Endothelial cell of umbilical vein (primary cell): ENCODE results near the gene FAM167B. TPM values are rescaled to one million over a fixed set of nuclear protein-coding genes. Genes with fewer than 3 reads are reported as not detected.

Source experiments
- BruUV-seq: library from RNA; stranded (reverse); fragments of 400-500 nt; replicated peaks from 2 replicates; lab custom pipeline; 2021; lab: Mats Ljungman, UMichigan
- CTCF ChIA-PET: fragments of 300-600, 350-600 bp; sonication (Branson Sonifier 250); formaldehyde crosslinking; loops from one replicate; lab custom pipeline; 2021; ENCODE audit warnings: antibody characterized with exemption, inconsistent platforms; lab: Charles Lee
- POLR2A ChIA-PET: fragments of 300-600, 350-600 bp; sonication (Branson Sonifier 250); formaldehyde crosslinking; loops from one replicate; lab custom pipeline; 2021; ENCODE audit warnings: antibody characterized with exemption, inconsistent platforms; lab: Charles Lee
- DNase-seq: peaks from one replicate; pipeline ENCODE4 v3.0.0-alpha.2; 2011; ENCODE audit warnings: low read depth, low spot score
- FAIRE-seq: peaks from 2 replicates; lab custom pipeline; 2011; peaks lifted over from hg19 to GRCh38; lab: Jason Lieb, UNC
- H2AFZ ChIP-seq: 2 replicates; pipeline ENCODE4 v1.6.0; 2012; ENCODE audit warnings: low read depth, low read length, control low read depth, inconsistent platforms
- H3K27ac ChIP-seq: 2 replicates; pipeline ENCODE4 v1.5.1; 2011; ENCODE audit warnings: low read depth, mild to moderate bottlenecking, control low read depth, low read length, moderate library complexity; ENCODE audit not compliant: insufficient read depth
- H3K27me3 ChIP-seq, 2 experiments: 2 replicates each; pipeline versions ENCODE4 v1.6.0 to v1.6.1; 2011; ENCODE audit warnings: low read length in 2 of 2, mixed read lengths in 1 of 2; ENCODE audit not compliant: control insufficient read depth in 2 of 2, insufficient read depth in 2 of 2
- H3K36me3 ChIP-seq, 2 experiments: 2 replicates in 1 of 2; 3 replicates in 1 of 2; pipeline ENCODE4 v1.5.1; 2011; ENCODE audit warnings: low read length in 2 of 2, mild to moderate bottlenecking in 1 of 2, moderate library complexity in 1 of 2; ENCODE audit not compliant: control insufficient read depth in 2 of 2, insufficient read depth in 2 of 2; ENCODE audit errors: extremely low read depth in 1 of 2
- H3K4me1 ChIP-seq: 3 replicates; pipeline ENCODE4 v1.5.1; 2011; ENCODE audit warnings: mild to moderate bottlenecking, low read length; ENCODE audit not compliant: control insufficient read depth, insufficient read depth; ENCODE audit errors: extremely low read depth
- H3K4me2 ChIP-seq: 2 replicates; pipeline ENCODE4 v1.6.1; 2011; ENCODE audit warnings: low read length, control low read depth, mixed read lengths; ENCODE audit not compliant: insufficient read depth
- H3K4me3 ChIP-seq, 3 experiments: fragments of 200-600 bp in 1 of 3; sonication (generic), shearing (Covaris generic) in 1 of 3; replicated peaks in 1 of 3; 2 replicates each; pipeline ENCODE4 v1.5.1; 2011 to 2016; ENCODE audit warnings: control low read depth in 3 of 3, low read length in 3 of 3, mild to moderate bottlenecking in 2 of 3, inconsistent platforms in 1 of 3, low read depth in 1 of 3, moderate library complexity in 1 of 3; ENCODE audit not compliant: insufficient read depth in 1 of 3
- H3K79me2 ChIP-seq: 2 replicates; pipeline ENCODE4 v1.6.0; 2012; ENCODE audit warnings: low read length, inconsistent platforms; ENCODE audit not compliant: control insufficient read depth, insufficient read depth
- H3K9ac ChIP-seq: replicated peaks from 2 replicates; pipeline ENCODE3; 2011; ENCODE audit warnings: low read length, control low read depth; ENCODE audit not compliant: insufficient read depth; ENCODE audit errors: extremely low read depth
- H3K9me1 ChIP-seq: replicated peaks from 3 replicates; pipeline ENCODE4 v1.6.0; 2011; ENCODE audit warnings: mild to moderate bottlenecking, low read length; ENCODE audit not compliant: control insufficient read depth, insufficient read depth; ENCODE audit errors: extremely low read depth
- H3K9me3 ChIP-seq: replicated peaks from 2 replicates; pipeline ENCODE4 v1.5.1; 2012; ENCODE audit warnings: low read length, inconsistent platforms; ENCODE audit not compliant: control insufficient read depth, insufficient read depth
- H4K20me1 ChIP-seq: replicated peaks from 2 replicates; pipeline ENCODE3; 2011; ENCODE audit warnings: mild to moderate bottlenecking, low read length; ENCODE audit not compliant: control insufficient read depth, insufficient read depth; ENCODE audit errors: extremely low read depth
- EZH2 ChIP-seq: IDR thresholded peaks from 2 replicates; pipeline ENCODE4 v1.6.1; 2012; ENCODE audit warnings: borderline replicate concordance, low read depth, mild to moderate bottlenecking, moderate library complexity, low read length, inconsistent platforms; ENCODE audit not compliant: severe bottlenecking
- FOS ChIP-seq: IDR thresholded peaks from 2 replicates; pipeline ENCODE4 v1.6.1; 2011; ENCODE audit warnings: mild to moderate bottlenecking, low read length, moderate library complexity, borderline replicate concordance; ENCODE audit not compliant: insufficient read depth
- GATA2 ChIP-seq: IDR thresholded peaks from 2 replicates; pipeline ENCODE4 v1.7.0; 2011; ENCODE audit warnings: low read depth, mild to moderate bottlenecking, moderate library complexity, mixed read lengths, low read length; ENCODE audit not compliant: insufficient read length, insufficient read depth
- JUN ChIP-seq: IDR thresholded peaks from 2 replicates; pipeline ENCODE4 v1.6.1; 2011; ENCODE audit warnings: borderline replicate concordance, low read depth; ENCODE audit not compliant: insufficient read length, insufficient read depth
- MYC ChIP-seq: IDR thresholded peaks from one replicate; pipeline ENCODE4 v1.6.1; 2011; ENCODE audit warnings: mild to moderate bottlenecking, low read depth, low read length
- POLR2A ChIP-seq: IDR thresholded peaks from 2 replicates; pipeline ENCODE4 v1.6.1; 2012; ENCODE audit warnings: low read depth, mild to moderate bottlenecking, control low read depth, low read length
- POLR2AphosphoS5 ChIP-seq: IDR thresholded peaks from 2 replicates; pipeline ENCODE4 v1.6.1; 2012; ENCODE audit warnings: low read depth, mild to moderate bottlenecking, control low read depth, low read length, moderate library complexity; ENCODE audit not compliant: insufficient read depth
- dilution Hi-C: fragments of 300-500 bp; cut with MboI; formaldehyde crosslinking; loops from one replicate; pipeline ENCODE4 v1.15.0; 2019; ENCODE audit warnings: low sequenced_read_pairs; ENCODE audit not compliant: extremely low pct_ligation_motif_present
- intact Hi-C: fragments of 100-400 bp; cut with micrococcal nuclease; formaldehyde crosslinking; loops from one replicate; pipeline ENCODE4 v1.10.0; 2022
- polyA plus RNA-seq, 4 experiments: library from polyadenylated mRNA; depleted of rRNA in 3 of 4; stranded (reverse) in 3 of 4; unstranded in 1 of 4; fragments of >200 nt; gene quantifications; 2 replicates each; pipeline versions ENCODE4 v1.2.1 to v1.2.3, GENCODE V29; 2011 to 2012; ENCODE audit warnings: missing spikeins in 1 of 4
- total RNA-seq: library from RNA; stranded (reverse); gene quantifications from 2 replicates; pipeline ENCODE4 v1.2.3, GENCODE V29; 2021
- TF ChIP-seq, protein P1 (sequence below), 2 donors: IDR thresholded peaks; 1 replicate in 1 of 2; 2 replicates in 1 of 2; pipeline ENCODE4 v1.5.1; 2011; ENCODE audit warnings: low read length in 2 of 2, mild to moderate bottlenecking in 2 of 2, moderate library complexity in 2 of 2, control low read depth in 1 of 2, inconsistent platforms in 1 of 2, low read depth in 1 of 2; ENCODE audit not compliant: insufficient read depth in 1 of 2; ENCODE audit errors: extremely low read depth in 1 of 2
- TF ChIP-seq, protein P2 (sequence below): IDR thresholded peaks from 2 replicates; pipeline ENCODE4 v1.6.1; 2011; ENCODE audit not compliant: insufficient read depth, insufficient read length

FAM167B gene
- total and polyA plus RNA-seq, 2 donors (not counting 3 experiments of a cell fraction or from before 2014, with no cell fraction given) = 2.1 to 5.6 TPM

- H2AFZ ChIP-seq = no peak overlapping the region
- H3K36me3 ChIP-seq = peaks cover 13 to 30% of the 10 kb centered on the region in 2 experiments
- no peak overlapping the region for H3K4me3 ChIP-seq
- TF ChIP-seq JUN = no peak
- TF ChIP-seq, protein P1, sequence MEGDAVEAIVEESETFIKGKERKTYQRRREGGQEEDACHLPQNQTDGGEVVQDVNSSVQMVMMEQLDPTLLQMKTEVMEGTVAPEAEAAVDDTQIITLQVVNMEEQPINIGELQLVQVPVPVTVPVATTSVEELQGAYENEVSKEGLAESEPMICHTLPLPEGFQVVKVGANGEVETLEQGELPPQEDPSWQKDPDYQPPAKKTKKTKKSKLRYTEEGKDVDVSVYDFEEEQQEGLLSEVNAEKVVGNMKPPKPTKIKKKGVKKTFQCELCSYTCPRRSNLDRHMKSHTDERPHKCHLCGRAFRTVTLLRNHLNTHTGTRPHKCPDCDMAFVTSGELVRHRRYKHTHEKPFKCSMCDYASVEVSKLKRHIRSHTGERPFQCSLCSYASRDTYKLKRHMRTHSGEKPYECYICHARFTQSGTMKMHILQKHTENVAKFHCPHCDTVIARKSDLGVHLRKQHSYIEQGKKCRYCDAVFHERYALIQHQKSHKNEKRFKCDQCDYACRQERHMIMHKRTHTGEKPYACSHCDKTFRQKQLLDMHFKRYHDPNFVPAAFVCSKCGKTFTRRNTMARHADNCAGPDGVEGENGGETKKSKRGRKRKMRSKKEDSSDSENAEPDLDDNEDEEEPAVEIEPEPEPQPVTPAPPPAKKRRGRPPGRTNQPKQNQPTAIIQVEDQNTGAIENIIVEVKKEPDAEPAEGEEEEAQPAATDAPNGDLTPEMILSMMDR (IDR thresholded peaks at IDR 0.05; ENCODE audit: extremely low read depth in 1 of 2, insufficient read depth in 1 of 2, low read depth in 1 of 2, low read length in 2 of 2) = no peak
- no peak for TF ChIP-seq MYC
- TF ChIP-seq GATA2 = no peak
- TF ChIP-seq, protein P2, sequence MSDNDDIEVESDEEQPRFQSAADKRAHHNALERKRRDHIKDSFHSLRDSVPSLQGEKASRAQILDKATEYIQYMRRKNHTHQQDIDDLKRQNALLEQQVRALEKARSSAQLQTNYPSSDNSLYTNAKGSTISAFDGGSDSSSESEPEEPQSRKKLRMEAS = no peak
- no peak for TF ChIP-seq FOS
- no peak for TF ChIP-seq POLR2AphosphoS5
- no peak for TF ChIP-seq POLR2A
- TF ChIP-seq EZH2 = no peak
- BruUV-seq = no TSS peak
- H3K9me3 ChIP-seq = no peaks in the 10 kb centered on the region
- H3K4me1 ChIP-seq = peaks cover 4% of the 10 kb centered on the region
- H3K79me2 ChIP-seq = peaks cover 8% of the 10 kb centered on the region
- dilution Hi-C loops (no loop called here), intact Hi-C loops (no loop called here)
- no peaks in the 10 kb centered on the region for H3K27me3 ChIP-seq
- ChIA-PET POLR2A (no interaction called here), CTCF (interaction anchor here (1.5 to 3.2 kb wide), 3 partner anchors 13 to 88 kb away, joined by 7 to 13 read pairs (median 7); no protein-coding TSS in a partner anchor)
- no peak for DNase-seq
- H4K20me1 ChIP-seq = no peaks in the 10 kb centered on the region
- no peak overlapping the region for H3K27ac ChIP-seq
- no peak for FAIRE-seq
- H3K9ac ChIP-seq = no peak overlapping the region
- no peaks in the 10 kb centered on the region for H3K9me1 ChIP-seq
- no peak overlapping the region for H3K4me2 ChIP-seq
Observed at GRCh38 chr1:32228771-32229170, 18.3 kb upstream of the FAM167B start.
